Nephron (organoid): ENCODE measurements around the gene BNIP2.
"Not testable (repeated sequence)": the region's sequence is repeated elsewhere in the genome, so short reads cannot be mapped to it uniquely, and the experiment has no call there.

Source experiments
- H3K27ac Mint-ChIP-seq, 3 experiments: 2 replicates each; pipeline ENCODE4 v1.8.0; 2020; ENCODE audit warnings: mixed read lengths in 3 of 3, mild to moderate bottlenecking in 2 of 3, moderate library complexity in 1 of 3
- H3K27me3 Mint-ChIP-seq: 2 replicates; pipeline ENCODE4 v1.8.0; 2021; ENCODE audit warnings: low read depth, mild to moderate bottlenecking, moderate library complexity, mixed read lengths
- H3K36me3 Mint-ChIP-seq: 2 replicates; pipeline ENCODE4 v1.8.0; 2020; ENCODE audit warnings: low read depth, mixed read lengths
- H3K4me1 Mint-ChIP-seq: 2 replicates; pipeline ENCODE4 v1.8.0; 2020; ENCODE audit warnings: mixed read lengths
- H3K4me3 Mint-ChIP-seq, 3 experiments: 2 replicates each; pipeline ENCODE4 v1.8.0; 2020; ENCODE audit warnings: mild to moderate bottlenecking in 3 of 3, mixed read lengths in 3 of 3, moderate library complexity in 2 of 3
- H3K9me3 Mint-ChIP-seq: 2 replicates; pipeline ENCODE4 v1.8.0; 2020; ENCODE audit warnings: mixed read lengths
- CTCF ChIP-seq, 3 experiments: fragments of 200-600 bp; sonication (generic); IDR thresholded peaks; one replicate each; pipeline ENCODE4 v1.5.0; 2021; ENCODE audit warnings: antibody characterized with exemption in 3 of 3; ENCODE audit not compliant: unreplicated experiment in 3 of 3

BNIP2 gene

GRCh38 chr15:59644756-59645155, 44.4 kb downstream of the BNIP2 start:
- Mint-ChIP-seq H3K27me3 (no peaks in the 10 kb centered on the region), H3K9me3 (no peaks in the 10 kb centered on the region), H3K4me3 (no peak overlapping the region), H3K36me3 (peaks cover 31% of the 10 kb centered on the region), H3K27ac (no peak overlapping the region), H3K4me1 (no peaks in the 10 kb centered on the region)
- no peak for TF ChIP-seq CTCF (IDR thresholded peaks at IDR 0.05; ENCODE audit: unreplicated experiment in 3 of 3)

- TF ChIP-seq CTCF (IDR thresholded peaks at IDR 0.05; ENCODE audit: unreplicated experiment in 3 of 3), result no peak
- Mint-ChIP-seq H3K27me3 (no peaks in the 10 kb centered on the region), H3K27ac (no peak overlapping the region), H3K36me3 (peaks cover 41% of the 10 kb centered on the region), H3K4me1 (no peaks in the 10 kb centered on the region), H3K4me3 (no peak overlapping the region), H3K9me3 (no peaks in the 10 kb centered on the region)
Observed at GRCh38 chr15:59642351-59642750, 46.8 kb downstream of the BNIP2 start.

- H3K36me3 Mint-ChIP-seq, result peaks cover 38% of the 10 kb centered on the region
- H3K9me3 Mint-ChIP-seq, H3K4me1 Mint-ChIP-seq, H3K27ac Mint-ChIP-seq, H3K27me3 Mint-ChIP-seq, H3K4me3 Mint-ChIP-seq: not testable (repeated sequence)
Observed at GRCh38 chr15:59637507-59637906, 51.6 kb downstream of the BNIP2 start.

- Mint-ChIP-seq H3K9me3 (no peaks in the 10 kb centered on the region), H3K4me3 (no peak overlapping the region), H3K4me1 (no peaks in the 10 kb centered on the region), H3K27me3 (no peaks in the 10 kb centered on the region), H3K27ac (no peak overlapping the region), H3K36me3 (peaks cover 34% of the 10 kb centered on the region)
- no peak for TF ChIP-seq CTCF (IDR thresholded peaks at IDR 0.05; ENCODE audit: unreplicated experiment in 3 of 3)
Observed at GRCh38 chr15:59636184-59636583, 52.9 kb downstream of the BNIP2 start.

- Mint-ChIP-seq H3K4me3 (no peak overlapping the region), H3K27ac (no peak overlapping the region), H3K4me1 (no peaks in the 10 kb centered on the region), H3K9me3 (no peaks in the 10 kb centered on the region), H3K27me3 (no peaks in the 10 kb centered on the region), H3K36me3 (peaks cover 15% of the 10 kb centered on the region)
- TF ChIP-seq CTCF (IDR thresholded peaks at IDR 0.05; ENCODE audit: unreplicated experiment in 3 of 3), result peak in 2 of 3 experiments; percentile 28 to 42
Observed at GRCh38 chr15:59632714-59633113, 56.4 kb downstream of the BNIP2 start.

GRCh38 chr15:59622289-59622688, 66.8 kb downstream of the BNIP2 start:
- Mint-ChIP-seq H3K4me1 (no peaks in the 10 kb centered on the region), H3K27ac (no peak overlapping the region), H3K9me3 (no peaks in the 10 kb centered on the region), H3K27me3 (peaks cover 6% of the 10 kb centered on the region), H3K36me3 (no peaks in the 10 kb centered on the region), H3K4me3 (no peak overlapping the region)
- peak in 2 of 3 experiments; percentile 11 to 46 for TF ChIP-seq CTCF (IDR thresholded peaks at IDR 0.05; ENCODE audit: unreplicated experiment in 3 of 3)
